OCI-LY1 (cell line): ENCODE data around the gene VTI1B.

Source experiments
- CTCF ChIP-seq: fragments of 200-600 bp; sonication (generic), shearing (Covaris generic); IDR thresholded peaks from 2 replicates; pipeline ENCODE4 v1.5.1; 2017; ENCODE audit warnings: mild to moderate bottlenecking, antibody characterized with exemption, low read length, moderate library complexity, mixed read lengths
- EZH2 ChIP-seq: fragments of 200-600 bp; sonication (generic), shearing (Covaris generic); IDR thresholded peaks from 2 replicates; pipeline ENCODE4 v1.8.0; 2017; ENCODE audit warnings: borderline replicate concordance, mixed run types, mild to moderate bottlenecking, antibody characterized with exemption, low read length, moderate library complexity, mixed read lengths

- no peak for TF ChIP-seq CTCF
- TF ChIP-seq EZH2 = no peak
These were observed 51.8 kb downstream of the VTI1B start for GRCh38 chr14:67622675-67623074.
